Measurements from ENCODE around the gene FSTL5.

DNA sequence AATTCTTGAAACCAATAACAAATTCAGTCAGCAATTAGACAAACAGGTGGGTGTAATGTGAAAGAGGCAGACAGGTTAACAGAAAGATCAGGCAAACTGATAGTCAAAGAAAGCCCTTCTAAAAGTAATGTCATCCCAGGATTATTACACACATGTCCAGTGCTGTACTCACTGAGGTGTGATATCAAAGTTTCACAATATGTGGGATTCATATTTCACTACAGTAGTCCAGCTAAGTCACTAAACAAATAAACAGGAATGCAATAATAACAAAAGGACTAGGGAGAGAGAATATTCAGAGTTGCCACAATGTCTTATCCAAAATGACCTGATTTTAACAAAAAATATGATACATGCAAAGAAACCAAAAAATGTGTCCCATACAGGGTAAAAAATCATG is 787.5 kb downstream of the FSTL5 start:
- no peak for TF ChIP-seq POLR2A (IDR thresholded peaks at IDR 0.05)
- TF ChIP-seq, protein P1, sequence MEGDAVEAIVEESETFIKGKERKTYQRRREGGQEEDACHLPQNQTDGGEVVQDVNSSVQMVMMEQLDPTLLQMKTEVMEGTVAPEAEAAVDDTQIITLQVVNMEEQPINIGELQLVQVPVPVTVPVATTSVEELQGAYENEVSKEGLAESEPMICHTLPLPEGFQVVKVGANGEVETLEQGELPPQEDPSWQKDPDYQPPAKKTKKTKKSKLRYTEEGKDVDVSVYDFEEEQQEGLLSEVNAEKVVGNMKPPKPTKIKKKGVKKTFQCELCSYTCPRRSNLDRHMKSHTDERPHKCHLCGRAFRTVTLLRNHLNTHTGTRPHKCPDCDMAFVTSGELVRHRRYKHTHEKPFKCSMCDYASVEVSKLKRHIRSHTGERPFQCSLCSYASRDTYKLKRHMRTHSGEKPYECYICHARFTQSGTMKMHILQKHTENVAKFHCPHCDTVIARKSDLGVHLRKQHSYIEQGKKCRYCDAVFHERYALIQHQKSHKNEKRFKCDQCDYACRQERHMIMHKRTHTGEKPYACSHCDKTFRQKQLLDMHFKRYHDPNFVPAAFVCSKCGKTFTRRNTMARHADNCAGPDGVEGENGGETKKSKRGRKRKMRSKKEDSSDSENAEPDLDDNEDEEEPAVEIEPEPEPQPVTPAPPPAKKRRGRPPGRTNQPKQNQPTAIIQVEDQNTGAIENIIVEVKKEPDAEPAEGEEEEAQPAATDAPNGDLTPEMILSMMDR (IDR thresholded peaks at IDR 0.05) = no peak
